SK-N-SH treated with all-trans-retinoic acid at 6 μM for 48 hours (cell line): ENCODE measurements around the gene HPCAL1.

Experiments used
- ATAC-seq: fragments of 200-7000 bp; cut with Tn5 transposase; 3 replicates; pipeline ENCODE4 v1.9.1; 2020; ENCODE audit warnings: mild to moderate bottlenecking, moderate library complexity
- ARNTL ChIP-seq: fragments of 450-650 bp; formaldehyde crosslinking; IDR thresholded peaks from 2 replicates; pipeline ENCODE4 v1.5.0; 2020; ENCODE audit warnings: low read depth, mild to moderate bottlenecking, moderate library complexity, borderline replicate concordance
- BACH2 ChIP-seq: fragments of 250-450 bp; sonication (Bioruptor Pico); IDR thresholded peaks from 2 replicates; pipeline ENCODE4 v1.9.0; 2021; ENCODE audit warnings: mild to moderate bottlenecking, borderline replicate concordance
- CREB5 ChIP-seq: fragments of 250-450 bp; sonication (Bioruptor Pico); IDR thresholded peaks from 2 replicates; pipeline ENCODE4 v1.5.1; 2020; ENCODE audit warnings: low read depth, mild to moderate bottlenecking, moderate library complexity
- CSDC2 ChIP-seq: fragments of 250-450 bp; sonication (Bioruptor Pico); IDR thresholded peaks from 2 replicates; pipeline ENCODE4 v1.5.0; 2020; ENCODE audit warnings: mild to moderate bottlenecking, moderate library complexity
- ESRRG ChIP-seq: fragments of 250-450 bp; sonication (Bioruptor Pico); IDR thresholded peaks from 2 replicates; pipeline ENCODE4 v1.6.1; 2021; ENCODE audit warnings: mild to moderate bottlenecking
- GLIS3 ChIP-seq: fragments of 250-450 bp; sonication (Bioruptor Pico); IDR thresholded peaks from 2 replicates; pipeline ENCODE4 v1.5.0; 2020; ENCODE audit warnings: mild to moderate bottlenecking, moderate library complexity
- ISL1 ChIP-seq: fragments of 250-450 bp; sonication (Bioruptor Pico); IDR thresholded peaks from 2 replicates; pipeline ENCODE4 v2.1.2; 2022; ENCODE audit warnings: mild to moderate bottlenecking, moderate library complexity
- OSR1 ChIP-seq: fragments of 250-450 bp; sonication (Bioruptor Pico); IDR thresholded peaks from 2 replicates; pipeline ENCODE4 v1.8.0; 2022; ENCODE audit warnings: moderate library complexity, mild to moderate bottlenecking, inconsistent platforms
- PATZ1 ChIP-seq: fragments of 250-450 bp; sonication (Bioruptor Pico); IDR thresholded peaks from 2 replicates; pipeline ENCODE4 v1.8.0; 2020; ENCODE audit warnings: mild to moderate bottlenecking, moderate library complexity, borderline replicate concordance
- POU6F1 ChIP-seq: fragments of 250-450 bp; sonication (Bioruptor Pico); IDR thresholded peaks from 2 replicates; pipeline ENCODE4 v1.8.0; 2021; ENCODE audit warnings: low read depth, mild to moderate bottlenecking, moderate library complexity, borderline replicate concordance
- PPARA ChIP-seq: fragments of 250-450 bp; sonication (Bioruptor Pico); IDR thresholded peaks from 2 replicates; pipeline ENCODE4 v1.5.0; 2020; ENCODE audit warnings: mild to moderate bottlenecking, borderline replicate concordance
- SNAI2 ChIP-seq: fragments of 250-450 bp; sonication (Bioruptor Pico); IDR thresholded peaks from 2 replicates; pipeline ENCODE4 v1.5.0; 2020; ENCODE audit warnings: mild to moderate bottlenecking, moderate library complexity
- TCF4 ChIP-seq: fragments of 250-450 bp; sonication (Bioruptor Pico); IDR thresholded peaks from 2 replicates; pipeline ENCODE4 v1.8.0; 2021; ENCODE audit warnings: mild to moderate bottlenecking, moderate library complexity, borderline replicate concordance
- TOX ChIP-seq: fragments of 250-450 bp; sonication (Bioruptor Pico); IDR thresholded peaks from 2 replicates; pipeline ENCODE4 v1.8.0; 2021; ENCODE audit warnings: mild to moderate bottlenecking, moderate library complexity, borderline replicate concordance
- ZC3H10 ChIP-seq: fragments of 250-450 bp; sonication (Bioruptor Pico); IDR thresholded peaks from 2 replicates; pipeline ENCODE4 v1.5.1; 2021; ENCODE audit warnings: mild to moderate bottlenecking, moderate library complexity
- ZFP3 ChIP-seq: fragments of 250-450 bp; sonication (Bioruptor Pico); IDR thresholded peaks from 2 replicates; pipeline ENCODE4 v1.5.0; 2020; ENCODE audit warnings: mild to moderate bottlenecking, moderate library complexity
- ZFP30 ChIP-seq: fragments of 450-650 bp; formaldehyde crosslinking; IDR thresholded peaks from 2 replicates; pipeline ENCODE4 v1.5.0; 2022; ENCODE audit warnings: mild to moderate bottlenecking, moderate library complexity
- ZNF565 ChIP-seq: fragments of 450-650 bp; formaldehyde crosslinking; conservative IDR thresholded peaks from 2 replicates; pipeline ENCODE4 v1.5.0; 2020; ENCODE audit warnings: low read depth, mild to moderate bottlenecking, moderate library complexity
- ZNF70 ChIP-seq: fragments of 450-650 bp; formaldehyde crosslinking; IDR thresholded peaks from 2 replicates; pipeline ENCODE4 v1.5.0; 2020; ENCODE audit warnings: mild to moderate bottlenecking, moderate library complexity
- ZNF8 ChIP-seq: fragments of 450-650 bp; formaldehyde crosslinking; IDR thresholded peaks from 2 replicates; pipeline ENCODE4 v1.5.0; 2020; ENCODE audit warnings: mild to moderate bottlenecking, moderate library complexity
- TF ChIP-seq, protein P1 (sequence below): fragments of 250-450 bp; sonication (Bioruptor Pico); IDR thresholded peaks from 2 replicates; pipeline ENCODE4 v1.5.1; 2021; ENCODE audit warnings: mild to moderate bottlenecking, moderate library complexity
- TF ChIP-seq, protein P2 (sequence below): fragments of 250-450 bp; sonication (Bioruptor Pico); IDR thresholded peaks from 2 replicates; pipeline ENCODE4 v1.5.0; 2020; ENCODE audit warnings: mild to moderate bottlenecking, moderate library complexity

HPCAL1 gene

GRCh38 chr2:10368491-10369231 lies 66.0 kb downstream of the HPCAL1 start:
- no peak for TF ChIP-seq ARNTL (CRISPR knock-in tag)
- TF ChIP-seq, protein P1, sequence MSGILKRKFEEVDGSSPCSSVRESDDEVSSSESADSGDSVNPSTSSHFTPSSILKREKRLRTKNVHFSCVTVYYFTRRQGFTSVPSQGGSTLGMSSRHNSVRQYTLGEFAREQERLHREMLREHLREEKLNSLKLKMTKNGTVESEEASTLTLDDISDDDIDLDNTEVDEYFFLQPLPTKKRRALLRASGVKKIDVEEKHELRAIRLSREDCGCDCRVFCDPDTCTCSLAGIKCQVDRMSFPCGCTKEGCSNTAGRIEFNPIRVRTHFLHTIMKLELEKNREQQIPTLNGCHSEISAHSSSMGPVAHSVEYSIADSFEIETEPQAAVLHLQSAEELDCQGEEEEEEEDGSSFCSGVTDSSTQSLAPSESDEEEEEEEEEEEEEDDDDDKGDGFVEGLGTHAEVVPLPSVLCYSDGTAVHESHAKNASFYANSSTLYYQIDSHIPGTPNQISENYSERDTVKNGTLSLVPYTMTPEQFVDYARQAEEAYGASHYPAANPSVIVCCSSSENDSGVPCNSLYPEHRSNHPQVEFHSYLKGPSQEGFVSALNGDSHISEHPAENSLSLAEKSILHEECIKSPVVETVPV (CRISPR knock-in tag), result no peak
- no peak for TF ChIP-seq TOX
- no peak for TF ChIP-seq PPARA (CRISPR knock-in tag)
- no peak for TF ChIP-seq POU6F1 (CRISPR knock-in tag)
- no peak for TF ChIP-seq ISL1 (CRISPR knock-in tag)
- TF ChIP-seq ZNF8 (CRISPR knock-in tag), result no peak
- no peak for TF ChIP-seq ZFP3 (CRISPR knock-in tag)
- TF ChIP-seq GLIS3 (CRISPR knock-in tag), result no peak
- no peak for TF ChIP-seq SNAI2 (CRISPR knock-in tag)
- TF ChIP-seq CSDC2, result no peak
- TF ChIP-seq ZFP30, result no peak
- no peak for TF ChIP-seq ESRRG (CRISPR knock-in tag)
- no peak for TF ChIP-seq OSR1 (CRISPR knock-in tag)
- no peak for ATAC-seq

- no peak for TF ChIP-seq ZNF70
- TF ChIP-seq ZNF8 (CRISPR knock-in tag), result no peak
- TF ChIP-seq CSDC2, result no peak
- TF ChIP-seq, protein P1 (CRISPR knock-in tag), result no peak
- no peak for TF ChIP-seq ZNF565 (CRISPR knock-in tag)
- no peak for TF ChIP-seq ESRRG (CRISPR knock-in tag)
- no peak for TF ChIP-seq ISL1 (CRISPR knock-in tag)
- no peak for TF ChIP-seq PPARA (CRISPR knock-in tag)
- TF ChIP-seq ZFP3 (CRISPR knock-in tag), result no peak
- TF ChIP-seq, all 23 proteins: peak for 0
- ATAC-seq, result no peak
Observed at GRCh38 chr2:10369269-10370255, 66.9 kb downstream of the HPCAL1 start.

DNA sequence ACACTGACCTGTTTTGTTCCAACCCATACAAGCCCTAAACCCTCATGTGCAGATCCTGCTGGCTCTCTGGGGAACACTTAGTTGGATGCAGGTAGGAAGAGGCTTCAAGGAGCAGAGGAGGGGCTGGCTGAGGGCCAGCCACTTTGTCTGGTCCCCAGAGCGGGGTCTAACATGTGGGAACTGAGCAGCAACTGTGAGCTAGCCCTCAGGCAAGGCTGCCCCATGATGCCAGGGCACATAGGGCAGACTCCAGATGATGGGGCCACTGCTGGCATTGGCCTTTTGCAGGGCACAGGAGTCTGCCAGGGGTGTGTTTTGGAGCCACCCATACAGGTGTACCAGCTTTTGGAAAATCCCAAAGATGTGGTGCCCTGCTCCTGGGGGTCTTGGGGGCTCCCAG lies 67.7 kb downstream of the HPCAL1 start:
- ATAC-seq, result no peak
- TF ChIP-seq ZFP3 (CRISPR knock-in tag) (no peak), PATZ1 (CRISPR knock-in tag) (no peak), OSR1 (CRISPR knock-in tag) (no peak), ZNF8 (CRISPR knock-in tag) (no peak), ZFP30 (no peak), ISL1 (CRISPR knock-in tag) (no peak), ESRRG (CRISPR knock-in tag) (no peak), TOX (no peak), ZNF565 (CRISPR knock-in tag) (no peak), CREB5 (CRISPR knock-in tag) (no peak), BACH2 (CRISPR knock-in tag) (no peak), GLIS3 (CRISPR knock-in tag) (no peak), TCF4 (CRISPR knock-in tag) (no peak), ZC3H10 (CRISPR knock-in tag) (no peak), POU6F1 (CRISPR knock-in tag) (no peak), ARNTL (CRISPR knock-in tag) (no peak)
- TF ChIP-seq, protein P2, sequence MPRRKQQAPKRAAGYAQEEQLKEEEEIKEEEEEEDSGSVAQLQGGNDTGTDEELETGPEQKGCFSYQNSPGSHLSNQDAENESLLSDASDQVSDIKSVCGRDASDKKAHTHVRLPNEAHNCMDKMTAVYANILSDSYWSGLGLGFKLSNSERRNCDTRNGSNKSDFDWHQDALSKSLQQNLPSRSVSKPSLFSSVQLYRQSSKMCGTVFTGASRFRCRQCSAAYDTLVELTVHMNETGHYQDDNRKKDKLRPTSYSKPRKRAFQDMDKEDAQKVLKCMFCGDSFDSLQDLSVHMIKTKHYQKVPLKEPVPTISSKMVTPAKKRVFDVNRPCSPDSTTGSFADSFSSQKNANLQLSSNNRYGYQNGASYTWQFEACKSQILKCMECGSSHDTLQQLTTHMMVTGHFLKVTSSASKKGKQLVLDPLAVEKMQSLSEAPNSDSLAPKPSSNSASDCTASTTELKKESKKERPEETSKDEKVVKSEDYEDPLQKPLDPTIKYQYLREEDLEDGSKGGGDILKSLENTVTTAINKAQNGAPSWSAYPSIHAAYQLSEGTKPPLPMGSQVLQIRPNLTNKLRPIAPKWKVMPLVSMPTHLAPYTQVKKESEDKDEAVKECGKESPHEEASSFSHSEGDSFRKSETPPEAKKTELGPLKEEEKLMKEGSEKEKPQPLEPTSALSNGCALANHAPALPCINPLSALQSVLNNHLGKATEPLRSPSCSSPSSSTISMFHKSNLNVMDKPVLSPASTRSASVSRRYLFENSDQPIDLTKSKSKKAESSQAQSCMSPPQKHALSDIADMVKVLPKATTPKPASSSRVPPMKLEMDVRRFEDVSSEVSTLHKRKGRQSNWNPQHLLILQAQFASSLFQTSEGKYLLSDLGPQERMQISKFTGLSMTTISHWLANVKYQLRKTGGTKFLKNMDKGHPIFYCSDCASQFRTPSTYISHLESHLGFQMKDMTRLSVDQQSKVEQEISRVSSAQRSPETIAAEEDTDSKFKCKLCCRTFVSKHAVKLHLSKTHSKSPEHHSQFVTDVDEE, result no peak
